Measurements from ENCODE around the gene TRIM73.
"Not testable (repeated sequence)": the region's sequence is repeated elsewhere in the genome, so short reads cannot be mapped to it uniquely, and the experiment has no call there.

The TRIM73 gene

GRCh38 chr7:75395329-75395728, at the start of gene TRIM73:
Gene TRIM73 (plus strand): TSS chr7:75395629. CDS start chr7:75398934, 3,305 bp downstream.
- not testable (repeated sequence) for H3K4me3 ChIP-seq (ENCODE audit: severe bottlenecking); H3K27ac ChIP-seq (ENCODE audit: poor library complexity, severe bottlenecking); H3K9me3 ChIP-seq (ENCODE audit: severe bottlenecking); H3K4me1 ChIP-seq (ENCODE audit: insufficient read depth, poor library complexity, severe bottlenecking); H3K27me3 ChIP-seq (ENCODE audit: insufficient read depth, poor library complexity, severe bottlenecking); DNase-seq (ENCODE audit: low spot score); H3K36me3 ChIP-seq (ENCODE audit: low read depth)
- ATAC-seq (ENCODE audit: low read depth), result peak; percentile 30

- not testable (repeated sequence) for H3K27ac ChIP-seq (ENCODE audit: poor library complexity, severe bottlenecking); H3K4me1 ChIP-seq (ENCODE audit: insufficient read depth, poor library complexity, severe bottlenecking); H3K4me3 ChIP-seq (ENCODE audit: severe bottlenecking); H3K9me3 ChIP-seq (ENCODE audit: severe bottlenecking); DNase-seq (ENCODE audit: low spot score); H3K36me3 ChIP-seq (ENCODE audit: low read depth); H3K27me3 ChIP-seq (ENCODE audit: insufficient read depth, poor library complexity, severe bottlenecking)
- ATAC-seq (ENCODE audit: low read depth), result peak; percentile 90
Measured at GRCh38 chr7:75358671-75359541, 36.5 kb upstream of the TRIM73 start.

- ATAC-seq (ENCODE audit: low read depth), result peak; percentile 72; the same call in 2 of the 3 replicates
- not testable (repeated sequence) for H3K9me3 ChIP-seq (ENCODE audit: severe bottlenecking); H3K27me3 ChIP-seq (ENCODE audit: insufficient read depth, poor library complexity, severe bottlenecking); H3K36me3 ChIP-seq (ENCODE audit: low read depth); H3K4me3 ChIP-seq (ENCODE audit: severe bottlenecking); H3K27ac ChIP-seq (ENCODE audit: poor library complexity, severe bottlenecking); DNase-seq (ENCODE audit: low spot score); H3K4me1 ChIP-seq (ENCODE audit: insufficient read depth, poor library complexity, severe bottlenecking)
Measured at GRCh38 chr7:75359542-75359848, 35.9 kb upstream of the TRIM73 start.

- H3K36me3 ChIP-seq (ENCODE audit: low read depth); H3K9me3 ChIP-seq (ENCODE audit: severe bottlenecking); DNase-seq (ENCODE audit: low spot score); ATAC-seq (ENCODE audit: low read depth); H3K27me3 ChIP-seq (ENCODE audit: insufficient read depth, poor library complexity, severe bottlenecking); H3K4me1 ChIP-seq (ENCODE audit: insufficient read depth, poor library complexity, severe bottlenecking); H3K27ac ChIP-seq (ENCODE audit: poor library complexity, severe bottlenecking); H3K4me3 ChIP-seq (ENCODE audit: severe bottlenecking): not testable (repeated sequence)
Measured at GRCh38 chr7:75364079-75364478, 31.4 kb upstream of the TRIM73 start.

- H3K9me3 ChIP-seq (ENCODE audit: severe bottlenecking); H3K27me3 ChIP-seq (ENCODE audit: insufficient read depth, poor library complexity, severe bottlenecking); ATAC-seq (ENCODE audit: low read depth); DNase-seq (ENCODE audit: low spot score); H3K4me3 ChIP-seq (ENCODE audit: severe bottlenecking); H3K4me1 ChIP-seq (ENCODE audit: insufficient read depth, poor library complexity, severe bottlenecking); H3K27ac ChIP-seq (ENCODE audit: poor library complexity, severe bottlenecking); H3K36me3 ChIP-seq (ENCODE audit: low read depth): not testable (repeated sequence)
Measured at GRCh38 chr7:75366643-75367042, 28.8 kb upstream of the TRIM73 start.

- ATAC-seq (ENCODE audit: low read depth); H3K27ac ChIP-seq (ENCODE audit: poor library complexity, severe bottlenecking); H3K36me3 ChIP-seq (ENCODE audit: low read depth); H3K4me3 ChIP-seq (ENCODE audit: severe bottlenecking); DNase-seq (ENCODE audit: low spot score); H3K27me3 ChIP-seq (ENCODE audit: insufficient read depth, poor library complexity, severe bottlenecking); H3K4me1 ChIP-seq (ENCODE audit: insufficient read depth, poor library complexity, severe bottlenecking); H3K9me3 ChIP-seq (ENCODE audit: severe bottlenecking): not testable (repeated sequence)
Measured at GRCh38 chr7:75367313-75367712, 28.1 kb upstream of the TRIM73 start.

- ATAC-seq (ENCODE audit: low read depth), result peak; percentile 29; the same call in 1 of the 3 replicates
- not testable (repeated sequence) for DNase-seq (ENCODE audit: low spot score); H3K4me1 ChIP-seq (ENCODE audit: insufficient read depth, poor library complexity, severe bottlenecking); H3K4me3 ChIP-seq (ENCODE audit: severe bottlenecking); H3K27ac ChIP-seq (ENCODE audit: poor library complexity, severe bottlenecking); H3K27me3 ChIP-seq (ENCODE audit: insufficient read depth, poor library complexity, severe bottlenecking); H3K9me3 ChIP-seq (ENCODE audit: severe bottlenecking); H3K36me3 ChIP-seq (ENCODE audit: low read depth)
Measured at GRCh38 chr7:75374144-75374518, 21.3 kb upstream of the TRIM73 start.

- H3K27me3 ChIP-seq (ENCODE audit: insufficient read depth, poor library complexity, severe bottlenecking); H3K36me3 ChIP-seq (ENCODE audit: low read depth); H3K4me1 ChIP-seq (ENCODE audit: insufficient read depth, poor library complexity, severe bottlenecking); H3K27ac ChIP-seq (ENCODE audit: poor library complexity, severe bottlenecking); H3K9me3 ChIP-seq (ENCODE audit: severe bottlenecking); H3K4me3 ChIP-seq (ENCODE audit: severe bottlenecking); DNase-seq (ENCODE audit: low spot score): not testable (repeated sequence)
- ATAC-seq (ENCODE audit: low read depth), result peak; percentile 36; the same call in 2 of the 3 replicates
Measured at GRCh38 chr7:75374519-75375317, 20.7 kb upstream of the TRIM73 start.

GRCh38 chr7:75393194-75393593, 2.2 kb upstream of the TRIM73 start:
- H3K4me1 ChIP-seq (ENCODE audit: insufficient read depth, poor library complexity, severe bottlenecking); H3K9me3 ChIP-seq (ENCODE audit: severe bottlenecking); H3K4me3 ChIP-seq (ENCODE audit: severe bottlenecking); H3K27ac ChIP-seq (ENCODE audit: poor library complexity, severe bottlenecking); H3K36me3 ChIP-seq (ENCODE audit: low read depth); H3K27me3 ChIP-seq (ENCODE audit: insufficient read depth, poor library complexity, severe bottlenecking); DNase-seq (ENCODE audit: low spot score): not testable (repeated sequence)
- 0 out of 3 replicates have a peak, but pooled peaks have one; percentile 9 for ATAC-seq (ENCODE audit: low read depth)

- not testable (repeated sequence) for DNase-seq (ENCODE audit: low spot score); ATAC-seq (ENCODE audit: low read depth); H3K36me3 ChIP-seq (ENCODE audit: low read depth); H3K4me1 ChIP-seq (ENCODE audit: insufficient read depth, poor library complexity, severe bottlenecking); H3K27me3 ChIP-seq (ENCODE audit: insufficient read depth, poor library complexity, severe bottlenecking); H3K27ac ChIP-seq (ENCODE audit: poor library complexity, severe bottlenecking); H3K9me3 ChIP-seq (ENCODE audit: severe bottlenecking); H3K4me3 ChIP-seq (ENCODE audit: severe bottlenecking)
Measured at GRCh38 chr7:75397865-75398264, 2.4 kb downstream of the TRIM73 start.
